ENCODE measurements around the gene SLC16A2. TPM values are rescaled to one million over a fixed set of nuclear protein-coding genes. Genes with fewer than 3 reads are reported as not detected.

The SLC16A2 gene
- polyA plus RNA-seq, 3 donors, result not detected

DNA sequence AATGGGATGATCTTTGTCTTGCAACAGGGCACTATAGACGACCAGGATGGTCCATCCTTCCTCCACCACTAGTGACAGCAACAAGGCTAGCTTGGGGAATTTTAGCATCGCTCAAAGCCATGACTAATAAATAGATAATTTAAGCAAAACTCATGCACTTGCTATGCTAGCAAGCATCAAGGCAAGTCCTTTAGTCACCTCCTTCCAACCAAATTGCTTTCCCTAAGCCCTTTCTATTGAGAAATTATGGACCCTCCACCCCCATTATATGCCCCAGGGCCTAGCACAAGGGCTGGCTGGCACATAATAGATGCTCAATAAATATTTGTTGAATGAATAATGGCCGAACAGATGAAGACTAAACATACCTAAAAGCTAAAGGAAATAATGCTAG is 28.6 kb downstream of the SLC16A2 start:
- H3K4me1 ChIP-seq (ENCODE audit: control insufficient read depth in 1 of 2, insufficient read depth in 2 of 2, low read length in 2 of 2), result peaks cover 16 to 17% of the 10 kb centered on the region in 2 donors

DNA sequence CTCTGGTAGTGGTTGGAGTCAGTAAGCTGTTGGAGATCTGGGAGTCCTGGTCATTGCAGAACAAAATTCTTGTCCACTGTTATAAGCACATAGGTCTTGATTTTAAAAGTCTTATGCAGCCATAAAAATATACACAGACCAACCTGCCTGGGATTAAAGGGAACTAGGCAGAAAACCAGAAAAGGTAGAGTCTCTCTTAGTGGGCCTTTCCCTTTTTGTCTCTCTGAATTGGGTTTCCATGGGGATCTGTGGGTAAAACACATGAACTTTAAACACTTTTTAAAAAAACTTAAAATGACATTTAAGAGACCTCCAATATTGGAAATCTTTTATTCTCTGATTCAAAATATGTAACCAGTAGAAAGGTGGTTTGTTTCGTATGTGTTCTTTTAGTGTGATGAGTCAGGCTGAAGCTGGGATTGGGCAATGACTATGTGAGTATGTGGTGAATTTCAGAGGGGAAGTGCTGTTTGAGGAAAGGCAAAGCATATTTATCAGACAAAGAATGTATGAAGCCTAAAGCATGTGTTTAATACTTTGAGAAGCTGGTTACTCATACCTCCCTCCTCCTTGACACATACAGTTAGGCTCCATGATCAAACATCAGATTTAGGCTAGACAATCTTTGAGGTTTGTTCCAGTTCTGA is 29.6 kb downstream of the SLC16A2 start:
- H3K4me2 ChIP-seq (replicated peaks; ENCODE audit: extremely low read depth, low read length, poor library complexity, severe bottlenecking), result no peak overlapping the region
- TF ChIP-seq, protein P1, sequence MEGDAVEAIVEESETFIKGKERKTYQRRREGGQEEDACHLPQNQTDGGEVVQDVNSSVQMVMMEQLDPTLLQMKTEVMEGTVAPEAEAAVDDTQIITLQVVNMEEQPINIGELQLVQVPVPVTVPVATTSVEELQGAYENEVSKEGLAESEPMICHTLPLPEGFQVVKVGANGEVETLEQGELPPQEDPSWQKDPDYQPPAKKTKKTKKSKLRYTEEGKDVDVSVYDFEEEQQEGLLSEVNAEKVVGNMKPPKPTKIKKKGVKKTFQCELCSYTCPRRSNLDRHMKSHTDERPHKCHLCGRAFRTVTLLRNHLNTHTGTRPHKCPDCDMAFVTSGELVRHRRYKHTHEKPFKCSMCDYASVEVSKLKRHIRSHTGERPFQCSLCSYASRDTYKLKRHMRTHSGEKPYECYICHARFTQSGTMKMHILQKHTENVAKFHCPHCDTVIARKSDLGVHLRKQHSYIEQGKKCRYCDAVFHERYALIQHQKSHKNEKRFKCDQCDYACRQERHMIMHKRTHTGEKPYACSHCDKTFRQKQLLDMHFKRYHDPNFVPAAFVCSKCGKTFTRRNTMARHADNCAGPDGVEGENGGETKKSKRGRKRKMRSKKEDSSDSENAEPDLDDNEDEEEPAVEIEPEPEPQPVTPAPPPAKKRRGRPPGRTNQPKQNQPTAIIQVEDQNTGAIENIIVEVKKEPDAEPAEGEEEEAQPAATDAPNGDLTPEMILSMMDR (IDR thresholded peaks at IDR 0.05), result no peak
- no peak overlapping the region for H3K4me3 Mint-ChIP-seq
- no peak overlapping the region for H3K9ac ChIP-seq (ENCODE audit: insufficient read depth, low read length, poor library complexity, severe bottlenecking)
- H4K20me1 ChIP-seq (ENCODE audit: insufficient read depth, low read length), result no peaks in the 10 kb centered on the region
- H3K4me1 Mint-ChIP-seq, result peaks cover 15% of the 10 kb centered on the region
- peak overlapping the region in 6 of 7 donors; percentile 50 to 83 (median 71) for H3K27ac Mint-ChIP-seq
- no peak overlapping the region for H3K4me3 ChIP-seq (replicated peaks in 1 of 3; ENCODE audit: low read depth in 2 of 3, low read length in 3 of 3)
- no CpG with 5 or more reads among the region's 1 CpG for WGBS (ENCODE audit: insufficient coverage)
- no peak overlapping the region for H2AFZ ChIP-seq (ENCODE audit: insufficient read depth, low read depth, low read length, poor library complexity, severe bottlenecking)
- no peaks in the 10 kb centered on the region for H3K79me2 ChIP-seq (ENCODE audit: insufficient read depth, low read length)
- H3K4me1 ChIP-seq (ENCODE audit: control insufficient read depth in 1 of 2, insufficient read depth in 2 of 2, low read length in 2 of 2), result peaks cover 16 to 17% of the 10 kb centered on the region in 2 donors
- no peaks in the 10 kb centered on the region for H3K36me3 Mint-ChIP-seq
- peak overlapping the region in 1 of 2 donors; percentile 55 for H3K27ac ChIP-seq (ENCODE audit: low read depth in 1 of 2, low read length in 2 of 2)
- H3K9me3 Mint-ChIP-seq, result peaks cover 0 to 4% (median 0%) of the 10 kb centered on the region in 7 donors
- intact Hi-C loops (cut with micrococcal nuclease), result no loop called here
- no peaks in the 10 kb centered on the region for H3K36me3 ChIP-seq (replicated peaks in 1 of 2; ENCODE audit: control insufficient read depth in 1 of 2, insufficient read depth in 2 of 2, low read length in 2 of 2)
- peaks cover 0 to 14% (median 0%) of the 10 kb centered on the region in 3 donors for H3K27me3 Mint-ChIP-seq (ENCODE audit: low read depth in 3 of 3)
- DNase-seq, result peak; percentile 69 to 85 (median 71)
- no peaks in the 10 kb centered on the region for H3K9me3 ChIP-seq (replicated peaks in 1 of 2; ENCODE audit: control insufficient read depth in 1 of 2, insufficient read depth in 1 of 2, low read length in 2 of 2)
- H3K27me3 ChIP-seq (ENCODE audit: control insufficient read depth in 2 of 2, insufficient read depth in 2 of 2, low read length in 2 of 2), result no peaks in the 10 kb centered on the region

More for the DNA sequence above, 28.6 kb downstream of the SLC16A2 start:
- intact Hi-C loops (cut with micrococcal nuclease), result no loop called here
- no peaks in the 10 kb centered on the region for H3K36me3 Mint-ChIP-seq
- no CpG with 5 or more reads among the region's 3 CpGs for WGBS (ENCODE audit: insufficient coverage)
- H3K27ac ChIP-seq (ENCODE audit: low read depth in 1 of 2, low read length in 2 of 2), result no peak overlapping the region
- H3K27ac Mint-ChIP-seq, result no peak overlapping the region
- no peaks in the 10 kb centered on the region for H3K9me3 ChIP-seq (replicated peaks in 1 of 2; ENCODE audit: control insufficient read depth in 1 of 2, insufficient read depth in 1 of 2, low read length in 2 of 2)
- H3K27me3 Mint-ChIP-seq (ENCODE audit: low read depth in 3 of 3), result peaks cover 0 to 14% (median under 1%) of the 10 kb centered on the region in 3 donors
- H3K4me1 Mint-ChIP-seq, result peaks cover 15% of the 10 kb centered on the region
- H3K36me3 ChIP-seq (replicated peaks in 1 of 2; ENCODE audit: control insufficient read depth in 1 of 2, insufficient read depth in 2 of 2, low read length in 2 of 2), result no peaks in the 10 kb centered on the region
- H4K20me1 ChIP-seq (ENCODE audit: insufficient read depth, low read length), result no peaks in the 10 kb centered on the region
- DNase-seq, result no peak
- TF ChIP-seq, protein P1 (IDR thresholded peaks at IDR 0.05), result no peak
- H3K4me2 ChIP-seq (replicated peaks; ENCODE audit: extremely low read depth, low read length, poor library complexity, severe bottlenecking), result no peak overlapping the region
- no peaks in the 10 kb centered on the region for H3K79me2 ChIP-seq (ENCODE audit: insufficient read depth, low read length)
- H3K9ac ChIP-seq (ENCODE audit: insufficient read depth, low read length, poor library complexity, severe bottlenecking), result no peak overlapping the region
- no peaks in the 10 kb centered on the region for H3K27me3 ChIP-seq (ENCODE audit: control insufficient read depth in 2 of 2, insufficient read depth in 2 of 2, low read length in 2 of 2)
- no peak overlapping the region for H3K4me3 ChIP-seq (replicated peaks in 1 of 3; ENCODE audit: low read depth in 2 of 3, low read length in 3 of 3)
- H3K9me3 Mint-ChIP-seq, result peaks cover 0 to 3% (median 0%) of the 10 kb centered on the region in 7 donors
- H2AFZ ChIP-seq (ENCODE audit: insufficient read depth, low read depth, low read length, poor library complexity, severe bottlenecking), result no peak overlapping the region
- no peak overlapping the region for H3K4me3 Mint-ChIP-seq

All from CD14-positive monocyte (primary cell).